Activated naive CD8-positive, alpha-beta T cell (primary cell): ENCODE results near the gene C2orf72.
"Not testable (repeated sequence)": the region's sequence is repeated elsewhere in the genome, so short reads cannot be mapped to it uniquely, and the experiment has no call there.

Source experiments
- H3K27ac Mint-ChIP-seq: one replicate; pipeline ENCODE4 v1.8.0; 2021; ENCODE audit warnings: mixed read lengths
- H3K27me3 Mint-ChIP-seq: one replicate; pipeline ENCODE4 v1.8.0; 2021; ENCODE audit warnings: mixed read lengths
- H3K36me3 Mint-ChIP-seq: one replicate; pipeline ENCODE4 v1.8.0; 2021; ENCODE audit warnings: mixed read lengths
- H3K4me1 Mint-ChIP-seq: one replicate; pipeline ENCODE4 v1.8.0; 2021; ENCODE audit warnings: low read depth, mixed read lengths
- H3K4me3 Mint-ChIP-seq: one replicate; pipeline ENCODE4 v1.8.0; 2021; ENCODE audit warnings: mild to moderate bottlenecking, mixed read lengths
- H3K9me3 Mint-ChIP-seq: one replicate; pipeline ENCODE4 v1.8.0; 2021; ENCODE audit warnings: low read depth, mixed read lengths

Gene C2orf72

DNA sequence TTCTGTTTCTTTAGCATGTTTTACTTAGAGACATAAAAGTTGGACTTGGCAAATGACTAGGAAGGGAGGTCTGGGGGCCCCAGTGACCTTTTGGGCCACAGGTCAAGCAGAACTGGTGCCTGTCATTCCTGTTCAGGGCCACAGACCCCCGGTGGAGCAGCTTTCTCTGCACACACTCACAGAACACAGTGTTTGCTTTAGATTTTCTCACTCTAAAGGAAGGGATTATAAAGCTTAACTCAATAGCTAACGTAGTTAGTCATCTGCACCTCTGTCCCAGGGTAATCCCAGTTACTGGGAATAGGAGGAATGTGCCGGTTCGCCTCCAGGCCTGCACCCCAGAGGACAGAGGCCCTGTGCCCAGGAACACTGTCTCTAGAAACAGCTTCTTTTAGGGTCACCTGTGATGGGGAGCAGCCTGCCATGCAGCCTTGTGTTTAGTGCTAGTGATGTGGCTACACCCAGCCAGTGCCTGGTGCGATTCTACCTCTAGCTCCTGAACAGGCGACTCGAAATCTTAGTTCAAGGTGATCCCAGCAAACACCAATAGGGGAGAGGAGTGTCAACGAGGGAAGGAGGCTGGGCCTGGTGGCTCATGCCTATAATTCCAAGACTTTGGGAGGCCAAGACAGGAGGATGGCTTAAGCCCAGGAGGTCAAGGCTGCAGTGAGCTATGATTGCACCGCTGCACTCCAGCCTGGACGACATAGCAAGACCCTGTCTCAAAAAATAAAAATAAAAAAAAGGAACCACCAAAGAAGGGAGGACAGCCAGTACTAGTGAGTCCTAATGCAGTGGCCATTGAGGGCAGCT is 29.8 kb upstream of the C2orf72 start:
- H3K27ac Mint-ChIP-seq = no peak overlapping the region
- H3K4me3 Mint-ChIP-seq = no peak overlapping the region
- no peaks in the 10 kb centered on the region for H3K27me3 Mint-ChIP-seq
- peaks cover 8% of the 10 kb centered on the region for H3K9me3 Mint-ChIP-seq
- H3K36me3 Mint-ChIP-seq = peaks cover 2% of the 10 kb centered on the region
- no peaks in the 10 kb centered on the region for H3K4me1 Mint-ChIP-seq

- Mint-ChIP-seq H3K36me3 (peaks cover 2% of the 10 kb centered on the region), H3K9me3 (peaks cover 8% of the 10 kb centered on the region), H3K4me1 (no peaks in the 10 kb centered on the region), H3K27ac (no peak overlapping the region), H3K27me3 (peaks cover 2% of the 10 kb centered on the region), H3K4me3 (no peak overlapping the region)
Observed at GRCh38 chr2:231008131-231008530, 29.2 kb upstream of the C2orf72 start.

- H3K9me3 Mint-ChIP-seq = peaks cover 8% of the 10 kb centered on the region
- H3K4me1 Mint-ChIP-seq = no peaks in the 10 kb centered on the region
- H3K27me3 Mint-ChIP-seq = peaks cover 2% of the 10 kb centered on the region
- H3K4me3 Mint-ChIP-seq = no peak overlapping the region
- H3K27ac Mint-ChIP-seq = no peak overlapping the region
- peaks cover 2% of the 10 kb centered on the region for H3K36me3 Mint-ChIP-seq
Observed at GRCh38 chr2:231009236-231009919, 27.9 kb upstream of the C2orf72 start.

DNA sequence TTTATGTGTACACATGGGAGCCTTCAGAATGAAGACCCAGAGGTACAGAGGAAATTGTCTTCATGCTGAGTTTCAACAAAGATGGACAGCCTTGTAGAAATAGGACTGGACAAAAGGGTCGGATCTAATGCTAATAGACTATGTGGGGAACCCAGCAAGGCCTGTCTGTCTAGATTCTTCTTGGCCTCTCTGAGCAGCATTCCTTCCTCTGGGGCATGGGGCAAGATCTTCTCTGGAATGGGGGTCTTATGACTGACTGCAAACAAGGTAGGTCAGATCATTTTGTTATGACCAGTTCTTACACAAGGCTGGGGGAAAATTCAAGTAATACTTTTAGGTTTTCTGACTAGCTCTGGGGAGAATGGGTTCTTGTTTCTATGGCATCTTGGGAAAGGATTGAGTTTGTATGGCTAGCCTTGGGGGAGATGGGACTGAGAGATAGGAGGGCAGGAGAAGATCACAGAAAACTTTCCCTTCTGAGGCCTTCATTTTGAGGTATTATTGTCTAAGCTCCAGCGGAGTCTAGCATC is 27.1 kb upstream of the C2orf72 start:
- H3K27me3 Mint-ChIP-seq = peaks cover 2% of the 10 kb centered on the region
- peaks cover 2% of the 10 kb centered on the region for H3K36me3 Mint-ChIP-seq
- H3K4me1 Mint-ChIP-seq = no peaks in the 10 kb centered on the region
- H3K4me3 Mint-ChIP-seq = no peak overlapping the region
- no peak overlapping the region for H3K27ac Mint-ChIP-seq
- H3K9me3 Mint-ChIP-seq = peaks cover 4% of the 10 kb centered on the region

- Mint-ChIP-seq H3K27me3 (peaks cover 2% of the 10 kb centered on the region), H3K27ac (no peak overlapping the region), H3K4me1 (no peaks in the 10 kb centered on the region), H3K9me3 (no peaks in the 10 kb centered on the region), H3K36me3 (no peaks in the 10 kb centered on the region), H3K4me3 (no peak overlapping the region)
Observed at GRCh38 chr2:231011526-231011925, 25.8 kb upstream of the C2orf72 start.

- peaks cover 6% of the 10 kb centered on the region for H3K27me3 Mint-ChIP-seq
- H3K27ac Mint-ChIP-seq = no peak overlapping the region
Observed at GRCh38 chr2:231012463-231012862, 24.9 kb upstream of the C2orf72 start.

DNA sequence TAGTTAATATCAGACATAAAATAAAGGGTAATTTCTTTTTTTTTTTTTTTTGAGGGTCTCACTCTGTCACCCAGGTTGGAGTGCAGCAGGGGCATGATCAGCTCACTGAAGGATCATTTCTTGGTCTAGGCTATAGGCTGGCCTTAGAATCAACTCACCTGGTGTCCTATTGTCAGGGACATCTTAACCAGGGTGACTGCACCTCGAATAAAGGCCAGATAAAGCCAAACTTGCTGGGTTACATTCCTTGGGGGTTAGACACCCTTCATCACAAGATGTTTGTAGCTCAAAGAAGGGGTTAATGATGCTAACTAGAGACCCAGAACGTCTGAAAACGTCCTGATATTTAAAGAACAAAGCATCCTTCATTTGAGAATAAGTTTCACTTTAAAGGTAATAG is 23.5 kb upstream of the C2orf72 start:
- H3K27ac Mint-ChIP-seq = no peak overlapping the region
- peaks cover 5% of the 10 kb centered on the region for H3K4me1 Mint-ChIP-seq
- H3K36me3 Mint-ChIP-seq = no peaks in the 10 kb centered on the region
- H3K4me3 Mint-ChIP-seq = no peak overlapping the region
- H3K27me3 Mint-ChIP-seq = peaks cover 6% of the 10 kb centered on the region
- no peaks in the 10 kb centered on the region for H3K9me3 Mint-ChIP-seq

More at GRCh38 chr2:231012463-231012862, 24.9 kb upstream of the C2orf72 start:
- Mint-ChIP-seq H3K4me1 (peaks cover 5% of the 10 kb centered on the region), H3K4me3 (no peak overlapping the region), H3K36me3 (no peaks in the 10 kb centered on the region), H3K9me3 (no peaks in the 10 kb centered on the region)

GRCh38 chr2:231015478-231015877 is 21.8 kb upstream of the C2orf72 start:
- no peak overlapping the region for H3K4me3 Mint-ChIP-seq
- H3K27me3 Mint-ChIP-seq = peaks cover 6% of the 10 kb centered on the region
- peaks cover 5% of the 10 kb centered on the region for H3K4me1 Mint-ChIP-seq
- no peaks in the 10 kb centered on the region for H3K36me3 Mint-ChIP-seq
- no peaks in the 10 kb centered on the region for H3K9me3 Mint-ChIP-seq
- no peak overlapping the region for H3K27ac Mint-ChIP-seq

DNA sequence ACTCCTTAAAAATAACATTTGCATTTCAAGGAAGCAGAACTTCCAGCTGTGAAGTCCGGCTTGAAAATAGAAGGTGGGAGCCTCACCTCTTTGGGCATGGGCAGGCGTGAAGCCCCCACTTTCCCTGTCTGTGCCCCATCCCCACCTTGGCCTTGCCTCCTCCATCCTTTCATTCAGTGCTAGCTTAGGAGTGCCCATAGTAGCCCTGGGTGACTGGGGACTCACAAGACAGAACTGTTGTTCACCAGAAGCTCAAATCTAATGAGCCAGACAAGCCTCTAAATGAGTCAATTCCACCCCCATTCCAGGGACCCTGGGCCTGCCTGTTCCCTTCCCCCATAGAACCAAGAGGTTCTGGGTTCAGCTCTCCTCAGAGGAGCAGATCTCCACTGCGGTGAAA is 21.4 kb upstream of the C2orf72 start:
- no peak overlapping the region for H3K27ac Mint-ChIP-seq
- H3K9me3 Mint-ChIP-seq = no peaks in the 10 kb centered on the region
- H3K4me3 Mint-ChIP-seq = no peak overlapping the region
- H3K36me3 Mint-ChIP-seq = no peaks in the 10 kb centered on the region
- peaks cover 5% of the 10 kb centered on the region for H3K4me1 Mint-ChIP-seq
- peaks cover 6% of the 10 kb centered on the region for H3K27me3 Mint-ChIP-seq

- no peaks in the 10 kb centered on the region for H3K36me3 Mint-ChIP-seq
- H3K9me3 Mint-ChIP-seq = no peaks in the 10 kb centered on the region
- H3K27ac Mint-ChIP-seq = no peak overlapping the region
- H3K4me1 Mint-ChIP-seq = peaks cover 5% of the 10 kb centered on the region
- no peak overlapping the region for H3K4me3 Mint-ChIP-seq
- peaks cover 6% of the 10 kb centered on the region for H3K27me3 Mint-ChIP-seq
Observed at GRCh38 chr2:231016566-231017230, 20.6 kb upstream of the C2orf72 start.

DNA sequence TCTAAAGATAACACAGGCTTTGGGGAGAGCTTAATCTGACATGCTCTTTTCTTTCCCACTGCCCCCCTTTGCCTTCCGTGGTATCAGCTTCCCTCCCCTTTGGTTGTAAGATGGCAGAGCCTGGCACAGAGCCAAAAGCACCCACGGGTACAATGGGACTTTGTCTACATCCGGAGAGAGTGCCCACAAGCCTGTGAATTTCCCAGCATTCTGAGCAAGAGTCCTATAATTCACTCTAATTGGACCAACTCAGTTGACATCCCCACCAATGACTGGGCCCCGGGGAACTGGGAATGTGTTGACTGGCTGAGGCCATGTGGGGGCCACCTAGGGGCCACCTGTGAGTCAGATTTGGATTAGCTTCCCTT is 20.1 kb upstream of the C2orf72 start:
- H3K4me1 Mint-ChIP-seq = peaks cover 5% of the 10 kb centered on the region
- no peaks in the 10 kb centered on the region for H3K9me3 Mint-ChIP-seq
- H3K27me3 Mint-ChIP-seq = peaks cover 6% of the 10 kb centered on the region
- no peak overlapping the region for H3K4me3 Mint-ChIP-seq
- no peaks in the 10 kb centered on the region for H3K36me3 Mint-ChIP-seq
- no peak overlapping the region for H3K27ac Mint-ChIP-seq

GRCh38 chr2:231018184-231018583 is 19.1 kb upstream of the C2orf72 start:
- no peak overlapping the region for H3K4me3 Mint-ChIP-seq
- no peaks in the 10 kb centered on the region for H3K9me3 Mint-ChIP-seq
- no peak overlapping the region for H3K27ac Mint-ChIP-seq
- H3K27me3 Mint-ChIP-seq = peaks cover 3% of the 10 kb centered on the region
- no peaks in the 10 kb centered on the region for H3K36me3 Mint-ChIP-seq
- peaks cover 5% of the 10 kb centered on the region for H3K4me1 Mint-ChIP-seq

DNA sequence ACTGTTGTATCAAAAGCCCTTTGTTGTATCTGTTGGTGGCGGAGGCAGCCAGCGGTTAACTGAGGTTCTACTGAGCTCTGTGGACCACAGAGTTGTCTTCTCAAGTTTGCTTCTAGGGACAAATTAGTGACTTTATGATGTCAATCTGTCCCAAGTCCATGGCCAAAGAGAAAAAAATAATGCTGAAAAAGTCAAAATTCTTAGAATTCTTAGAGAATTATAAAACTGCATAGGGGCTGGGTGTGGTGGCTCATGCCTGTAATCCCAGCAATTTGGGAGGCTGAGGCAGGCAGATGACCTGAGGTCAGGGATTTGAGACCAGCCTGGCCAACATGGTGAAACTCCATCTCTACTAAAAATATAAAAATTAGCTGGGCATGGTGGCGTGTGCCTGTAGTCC is 12.3 kb upstream of the C2orf72 start:
- not testable (repeated sequence) for H3K9me3 Mint-ChIP-seq, H3K4me1 Mint-ChIP-seq, H3K4me3 Mint-ChIP-seq, H3K27ac Mint-ChIP-seq, H3K36me3 Mint-ChIP-seq, H3K27me3 Mint-ChIP-seq

GRCh38 chr2:231028889-231029288 is 8.4 kb upstream of the C2orf72 start:
- Mint-ChIP-seq H3K9me3 (no peaks in the 10 kb centered on the region), H3K36me3 (no peaks in the 10 kb centered on the region), H3K27me3 (peaks cover 2% of the 10 kb centered on the region), H3K4me1 (no peaks in the 10 kb centered on the region), H3K27ac (no peak overlapping the region), H3K4me3 (no peak overlapping the region)

DNA sequence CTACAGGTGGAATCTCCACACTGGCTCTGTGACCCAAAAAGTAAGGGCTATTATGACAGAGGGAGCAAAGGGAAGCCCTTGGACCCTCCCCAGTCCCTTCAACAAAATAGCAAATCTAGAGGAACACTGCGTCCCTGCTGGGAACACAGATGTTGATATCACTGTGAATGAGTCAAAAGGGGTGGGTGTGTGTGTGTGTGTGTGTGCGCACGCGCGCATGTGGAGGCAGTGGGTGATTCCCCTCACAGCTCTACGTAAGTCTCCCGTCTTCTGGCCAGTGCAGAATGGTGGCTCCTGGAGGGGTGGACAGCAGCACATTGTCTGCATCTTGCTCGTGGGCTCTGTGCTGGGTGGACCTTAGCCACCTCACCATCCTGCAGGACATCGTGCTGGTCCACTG is 7.8 kb upstream of the C2orf72 start:
- Mint-ChIP-seq H3K27me3 (peaks cover 6% of the 10 kb centered on the region), H3K36me3 (no peaks in the 10 kb centered on the region), H3K4me1 (no peaks in the 10 kb centered on the region)

More for the DNA sequence above, 7.8 kb upstream of the C2orf72 start:
- H3K4me3 Mint-ChIP-seq = no peak overlapping the region
- H3K27ac Mint-ChIP-seq = no peak overlapping the region
- H3K9me3 Mint-ChIP-seq = no peaks in the 10 kb centered on the region
